ENCODE measurements around the gene FAM219A.

Gene FAM219A

DNA sequence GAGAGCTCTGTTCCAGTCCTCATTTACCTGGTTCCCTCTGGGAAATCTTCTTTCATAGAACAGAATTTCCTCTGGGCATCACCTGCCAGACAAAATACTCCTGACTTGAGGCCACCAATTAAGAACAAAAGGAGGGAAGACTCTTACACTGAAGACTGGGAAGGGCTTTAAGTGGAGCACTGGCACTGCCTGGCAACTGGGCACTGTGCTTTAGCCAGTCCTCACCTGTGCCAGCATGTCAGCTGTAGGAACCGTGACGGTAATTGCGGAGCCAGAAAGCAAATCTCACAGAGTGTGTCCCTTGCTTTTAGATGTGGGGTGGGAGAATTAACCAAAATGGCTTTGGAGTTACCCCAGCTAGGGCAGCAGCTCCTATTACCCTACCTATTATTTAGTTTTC, 40.6 kb downstream of the FAM219A start:
- Histone ChIP-seq H3K4me1 (ENCODE audit: insufficient read depth, low read length, severe bottlenecking) (no peaks in the 10 kb centered on the region), H3K79me2 (ENCODE audit: insufficient read depth, low read length) (no peaks in the 10 kb centered on the region), H3K27me3 (ENCODE audit: insufficient read depth, low read length) (no peaks in the 10 kb centered on the region), H3K9me2 (ENCODE audit: low read depth, low read length) (no peaks in the 10 kb centered on the region), H3K4me2 (ENCODE audit: low read length) (no peak overlapping the region), H3K36me3 (ENCODE audit: insufficient read depth, low read length) (no peaks in the 10 kb centered on the region), H3K27ac (ENCODE audit: low read depth, low read length, poor library complexity, severe bottlenecking) (no peak overlapping the region), H3F3A (ENCODE audit: insufficient read depth, low read length) (no peaks in the 10 kb centered on the region), H3K9ac (ENCODE audit: low read length) (no peak overlapping the region), H3K9me3 (ENCODE audit: low read length) (no peaks in the 10 kb centered on the region), H3K4me3 (ENCODE audit: low read depth, low read length, poor library complexity, severe bottlenecking) (no peak overlapping the region), H2AFZ (ENCODE audit: low read length) (no peak overlapping the region), H4K20me1 (ENCODE audit: insufficient read depth, low read length) (no peaks in the 10 kb centered on the region)
- no peak for TF ChIP-seq EZH2 (IDR thresholded peaks at IDR 0.05; ENCODE audit: borderline replicate concordance, low read length)
- TF ChIP-seq, protein P1, sequence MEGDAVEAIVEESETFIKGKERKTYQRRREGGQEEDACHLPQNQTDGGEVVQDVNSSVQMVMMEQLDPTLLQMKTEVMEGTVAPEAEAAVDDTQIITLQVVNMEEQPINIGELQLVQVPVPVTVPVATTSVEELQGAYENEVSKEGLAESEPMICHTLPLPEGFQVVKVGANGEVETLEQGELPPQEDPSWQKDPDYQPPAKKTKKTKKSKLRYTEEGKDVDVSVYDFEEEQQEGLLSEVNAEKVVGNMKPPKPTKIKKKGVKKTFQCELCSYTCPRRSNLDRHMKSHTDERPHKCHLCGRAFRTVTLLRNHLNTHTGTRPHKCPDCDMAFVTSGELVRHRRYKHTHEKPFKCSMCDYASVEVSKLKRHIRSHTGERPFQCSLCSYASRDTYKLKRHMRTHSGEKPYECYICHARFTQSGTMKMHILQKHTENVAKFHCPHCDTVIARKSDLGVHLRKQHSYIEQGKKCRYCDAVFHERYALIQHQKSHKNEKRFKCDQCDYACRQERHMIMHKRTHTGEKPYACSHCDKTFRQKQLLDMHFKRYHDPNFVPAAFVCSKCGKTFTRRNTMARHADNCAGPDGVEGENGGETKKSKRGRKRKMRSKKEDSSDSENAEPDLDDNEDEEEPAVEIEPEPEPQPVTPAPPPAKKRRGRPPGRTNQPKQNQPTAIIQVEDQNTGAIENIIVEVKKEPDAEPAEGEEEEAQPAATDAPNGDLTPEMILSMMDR (IDR thresholded peaks at IDR 0.05; ENCODE audit: low read length) = no peak

DNA sequence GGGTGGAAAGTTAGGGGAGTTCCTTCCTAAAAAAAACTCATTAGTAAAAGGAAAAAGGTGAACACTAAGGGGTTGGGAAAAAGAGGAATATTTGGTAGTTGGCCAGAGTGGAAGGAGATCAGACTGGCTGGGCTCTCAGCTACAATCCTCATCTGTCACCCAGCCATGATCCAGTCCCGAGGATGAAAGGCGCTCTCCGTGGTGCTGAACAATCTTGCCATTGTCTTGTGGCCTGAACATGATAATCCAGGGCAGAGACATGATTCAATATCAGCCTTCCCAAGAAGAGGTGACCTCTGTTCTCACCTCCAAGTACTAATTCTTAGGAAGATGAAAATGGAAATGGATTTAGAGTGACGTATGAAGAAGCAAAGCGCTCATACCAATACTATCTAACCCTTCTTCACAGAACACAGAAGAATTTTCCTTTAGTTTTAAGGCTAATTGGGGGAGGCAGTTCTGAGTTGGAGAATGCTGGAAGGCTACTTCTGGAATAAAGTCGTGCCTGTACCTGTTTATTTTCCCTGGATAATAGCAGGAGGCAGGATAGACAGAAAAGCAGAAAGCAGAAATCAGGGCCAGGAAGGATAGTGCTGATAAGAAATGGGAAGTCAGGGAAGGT, 45.0 kb downstream of the FAM219A start:
- Histone ChIP-seq H3K36me3 (ENCODE audit: insufficient read depth, low read length) (no peaks in the 10 kb centered on the region), H3K9me3 (ENCODE audit: low read length) (no peaks in the 10 kb centered on the region), H3K27me3 (ENCODE audit: insufficient read depth, low read length) (no peaks in the 10 kb centered on the region), H3K79me2 (ENCODE audit: insufficient read depth, low read length) (no peaks in the 10 kb centered on the region), H3K4me3 (ENCODE audit: low read depth, low read length, poor library complexity, severe bottlenecking) (no peak overlapping the region), H3K4me1 (ENCODE audit: insufficient read depth, low read length, severe bottlenecking) (no peaks in the 10 kb centered on the region), H2AFZ (ENCODE audit: low read length) (no peak overlapping the region), H3K27ac (ENCODE audit: low read depth, low read length, poor library complexity, severe bottlenecking) (no peak overlapping the region), H3F3A (ENCODE audit: insufficient read depth, low read length) (no peaks in the 10 kb centered on the region), H3K9me2 (ENCODE audit: low read depth, low read length) (no peaks in the 10 kb centered on the region), H4K20me1 (ENCODE audit: insufficient read depth, low read length) (no peaks in the 10 kb centered on the region), H3K9ac (ENCODE audit: low read length) (no peak overlapping the region), H3K4me2 (ENCODE audit: low read length) (no peak overlapping the region)
- TF ChIP-seq, protein P1 (IDR thresholded peaks at IDR 0.05; ENCODE audit: low read length) = no peak
- no peak for TF ChIP-seq EZH2 (IDR thresholded peaks at IDR 0.05; ENCODE audit: borderline replicate concordance, low read length)

DNA sequence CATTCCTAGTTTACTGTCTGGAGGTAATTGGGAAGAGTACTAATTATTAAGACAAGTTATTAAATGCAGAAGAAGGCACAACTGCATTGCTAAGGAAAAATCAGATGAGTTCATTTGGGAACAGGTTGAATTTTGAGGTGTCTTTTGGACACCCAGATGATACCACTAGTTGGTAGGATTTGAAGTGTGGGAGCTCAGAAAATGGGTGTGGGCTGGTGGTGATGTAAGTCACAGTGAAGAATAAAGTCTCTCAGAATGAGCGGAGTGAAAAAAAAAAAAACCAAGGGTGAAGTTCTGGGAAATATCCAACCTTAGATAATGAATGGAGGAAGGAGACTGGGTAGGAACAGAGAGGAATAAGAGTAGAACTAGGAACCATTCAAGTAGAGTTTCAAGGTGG, 46.0 kb downstream of the FAM219A start:
- H3K4me1 ChIP-seq (ENCODE audit: insufficient read depth, low read length, severe bottlenecking) = no peaks in the 10 kb centered on the region
- no peaks in the 10 kb centered on the region for H3F3A ChIP-seq (ENCODE audit: insufficient read depth, low read length)
- no peaks in the 10 kb centered on the region for H3K27me3 ChIP-seq (ENCODE audit: insufficient read depth, low read length)
- H2AFZ ChIP-seq (ENCODE audit: low read length) = no peak overlapping the region
- H3K27ac ChIP-seq (ENCODE audit: low read depth, low read length, poor library complexity, severe bottlenecking) = no peak overlapping the region
- H3K4me2 ChIP-seq (ENCODE audit: low read length) = no peak overlapping the region
- no peak overlapping the region for H3K4me3 ChIP-seq (ENCODE audit: low read depth, low read length, poor library complexity, severe bottlenecking)
- no peaks in the 10 kb centered on the region for H3K9me3 ChIP-seq (ENCODE audit: low read length)
- no peaks in the 10 kb centered on the region for H4K20me1 ChIP-seq (ENCODE audit: insufficient read depth, low read length)
- H3K9ac ChIP-seq (ENCODE audit: low read length) = no peak overlapping the region
- H3K79me2 ChIP-seq (ENCODE audit: insufficient read depth, low read length) = no peaks in the 10 kb centered on the region
- H3K36me3 ChIP-seq (ENCODE audit: insufficient read depth, low read length) = no peaks in the 10 kb centered on the region
- TF ChIP-seq EZH2 (IDR thresholded peaks at IDR 0.05; ENCODE audit: borderline replicate concordance, low read length) = no peak
- TF ChIP-seq, protein P1 (IDR thresholded peaks at IDR 0.05; ENCODE audit: low read length) = no peak
- H3K9me2 ChIP-seq (ENCODE audit: low read depth, low read length) = no peaks in the 10 kb centered on the region

Data from OCI-LY1 (cell line).